Mononuclear cell (primary cell): Measurements from ENCODE around the gene AKNA. TPM values are rescaled to one million over a fixed set of nuclear protein-coding genes. Genes with fewer than 3 reads are reported as not detected.

Experiments
- H3K27me3 ChIP-seq: 2 replicates; pipeline ENCODE4 v1.6.0; 2011; ENCODE audit warnings: low read length, control low read depth; ENCODE audit not compliant: insufficient read depth
- H3K4me1 ChIP-seq: 2 replicates; pipeline ENCODE4 v1.5.1; 2011; ENCODE audit warnings: mild to moderate bottlenecking, low read length, control low read depth; ENCODE audit not compliant: insufficient read depth
- H3K4me3 ChIP-seq: 2 replicates; pipeline ENCODE4 v1.5.1; 2011; ENCODE audit warnings: mild to moderate bottlenecking, low read length, moderate library complexity
- H3K9me3 ChIP-seq: 2 replicates; pipeline ENCODE4 v1.5.1; 2011; ENCODE audit warnings: low read depth, mild to moderate bottlenecking, control low read depth, low read length
- total RNA-seq: library from RNA; depleted of rRNA; stranded (reverse); fragments of >200 nt; gene quantifications from one replicate; pipeline ENCODE4 v1.2.3, GENCODE V29; 2012

AKNA gene
- total RNA-seq, 1 donor, result 99.5 TPM

DNA sequence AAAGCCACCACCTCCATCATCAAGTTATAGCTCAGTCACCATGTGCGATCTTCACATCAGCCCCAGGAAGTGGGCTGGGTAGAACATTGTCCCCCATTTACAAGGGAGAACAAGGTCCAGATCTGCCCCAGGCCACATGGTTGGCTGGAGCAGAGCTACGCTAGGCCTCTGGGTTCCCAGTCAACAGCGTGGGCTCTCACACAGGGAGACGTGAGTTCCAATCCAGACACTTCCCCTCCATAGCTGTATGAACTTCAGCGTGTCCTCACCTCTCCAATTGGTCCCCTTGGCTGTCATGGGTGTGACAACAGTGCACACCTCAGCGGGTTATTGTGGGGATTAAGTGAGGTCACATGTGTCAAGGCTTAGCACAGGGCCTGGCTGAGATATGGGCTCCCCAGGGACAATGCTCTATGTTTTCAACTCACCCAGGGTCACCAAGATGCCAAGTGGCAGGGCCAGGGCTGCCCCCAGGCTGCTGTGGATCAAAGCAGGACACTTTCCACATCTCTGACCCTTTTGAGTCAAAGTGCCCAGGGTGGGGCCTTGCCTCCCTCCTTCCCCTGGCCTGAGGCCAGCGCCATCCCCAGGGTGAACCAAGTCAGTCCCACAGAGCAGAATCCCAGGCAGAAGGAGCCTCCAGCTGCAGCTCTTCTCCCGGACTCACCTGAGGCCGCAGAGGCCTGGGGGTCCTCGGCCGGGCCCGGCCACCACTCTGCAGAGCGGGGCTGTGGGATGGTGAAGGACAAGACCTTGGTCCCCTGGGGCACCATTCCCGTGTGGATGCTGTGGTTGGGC, 19.8 kb downstream of the AKNA start:
- no peak overlapping the region for H3K4me3 ChIP-seq
- H3K27me3 ChIP-seq, result no peaks in the 10 kb centered on the region
- no peaks in the 10 kb centered on the region for H3K9me3 ChIP-seq
- H3K4me1 ChIP-seq, result peaks cover 97% of the 10 kb centered on the region

DNA sequence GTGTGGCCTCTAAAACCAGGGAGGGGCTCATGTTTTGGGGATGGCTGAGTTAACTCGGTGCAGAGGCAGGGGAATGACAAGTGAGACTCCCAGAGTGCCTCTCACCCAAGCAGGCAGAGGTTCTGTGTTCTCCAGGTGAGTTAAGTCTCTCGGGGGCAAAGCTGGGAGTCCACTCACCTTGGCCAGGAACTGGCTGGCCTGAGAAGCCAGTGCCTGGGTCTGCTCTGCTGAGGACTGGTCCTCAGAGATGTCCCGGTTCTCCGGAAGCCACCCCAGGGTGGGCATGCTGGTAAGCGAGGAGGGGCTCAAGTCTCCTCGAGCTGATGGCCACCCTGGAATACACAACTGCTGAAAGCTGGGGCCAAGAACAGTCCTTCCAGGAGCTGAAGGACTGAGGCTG, 20.4 kb downstream of the AKNA start:
- H3K4me1 ChIP-seq, result peaks cover 96% of the 10 kb centered on the region
- no peaks in the 10 kb centered on the region for H3K9me3 ChIP-seq
- H3K4me3 ChIP-seq, result no peak overlapping the region
- H3K27me3 ChIP-seq, result no peaks in the 10 kb centered on the region

DNA sequence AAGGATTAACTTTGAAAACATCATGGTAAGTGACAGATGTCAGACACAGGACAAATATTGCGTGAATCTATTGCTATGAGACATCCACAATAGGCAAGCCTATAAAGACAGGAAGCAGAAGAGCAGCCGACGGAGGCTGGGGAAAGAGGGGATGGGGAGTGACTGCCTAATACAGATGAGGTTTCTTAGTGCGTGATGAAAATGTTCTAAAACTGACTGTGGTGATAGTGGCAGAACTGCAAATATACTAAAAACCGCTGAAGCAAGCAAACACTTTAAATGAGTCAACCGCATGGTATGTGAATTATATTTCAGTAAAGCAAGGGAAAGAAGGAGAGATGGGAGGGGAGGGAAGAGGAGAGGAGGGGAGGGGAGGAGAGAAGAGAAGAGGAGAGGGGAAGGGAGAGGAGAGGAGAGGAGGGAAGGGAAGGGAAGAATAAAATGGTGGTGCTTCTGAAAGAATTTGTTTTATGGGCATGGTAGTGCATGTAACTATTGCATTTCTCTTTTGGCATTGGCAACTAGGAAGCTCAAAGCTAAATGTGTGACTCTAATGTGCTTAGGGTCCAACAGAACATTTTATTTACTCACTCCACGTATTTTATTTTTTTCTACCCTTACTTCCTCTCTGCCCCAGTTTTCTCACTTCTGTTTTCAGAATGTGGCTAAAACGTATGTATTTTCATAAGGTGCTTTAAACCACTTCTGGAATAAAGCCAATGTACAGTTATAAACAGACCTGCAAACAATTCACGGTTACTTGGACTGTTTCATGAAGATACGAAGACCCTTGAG, 21.3 kb downstream of the AKNA start:
- H3K4me1 ChIP-seq, result peaks cover 92% of the 10 kb centered on the region
- no peaks in the 10 kb centered on the region for H3K9me3 ChIP-seq
- H3K27me3 ChIP-seq, result no peaks in the 10 kb centered on the region
- H3K4me3 ChIP-seq, result no peak overlapping the region

DNA sequence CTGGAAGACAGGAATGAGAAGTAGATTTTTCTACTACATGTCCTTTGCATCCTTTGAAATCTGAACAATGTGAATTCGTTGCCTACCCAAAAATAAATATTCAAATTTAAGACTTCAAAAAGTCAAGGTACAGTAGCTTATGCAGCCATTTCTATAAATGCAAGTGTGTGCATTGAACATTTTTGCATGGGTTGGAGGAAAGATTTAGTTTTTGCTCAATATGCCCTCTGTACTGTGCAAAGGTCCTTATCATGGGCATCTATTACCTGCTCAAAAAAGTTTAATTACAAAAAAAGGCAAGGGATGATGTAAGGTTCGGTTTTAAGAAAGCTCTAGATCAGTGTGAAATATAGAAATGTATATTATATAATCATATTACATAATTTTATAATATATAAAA, 22.6 kb downstream of the AKNA start:
- no peaks in the 10 kb centered on the region for H3K27me3 ChIP-seq
- H3K4me3 ChIP-seq, result no peak overlapping the region
- H3K9me3 ChIP-seq, result no peaks in the 10 kb centered on the region
- H3K4me1 ChIP-seq, result peaks cover 85% of the 10 kb centered on the region

DNA sequence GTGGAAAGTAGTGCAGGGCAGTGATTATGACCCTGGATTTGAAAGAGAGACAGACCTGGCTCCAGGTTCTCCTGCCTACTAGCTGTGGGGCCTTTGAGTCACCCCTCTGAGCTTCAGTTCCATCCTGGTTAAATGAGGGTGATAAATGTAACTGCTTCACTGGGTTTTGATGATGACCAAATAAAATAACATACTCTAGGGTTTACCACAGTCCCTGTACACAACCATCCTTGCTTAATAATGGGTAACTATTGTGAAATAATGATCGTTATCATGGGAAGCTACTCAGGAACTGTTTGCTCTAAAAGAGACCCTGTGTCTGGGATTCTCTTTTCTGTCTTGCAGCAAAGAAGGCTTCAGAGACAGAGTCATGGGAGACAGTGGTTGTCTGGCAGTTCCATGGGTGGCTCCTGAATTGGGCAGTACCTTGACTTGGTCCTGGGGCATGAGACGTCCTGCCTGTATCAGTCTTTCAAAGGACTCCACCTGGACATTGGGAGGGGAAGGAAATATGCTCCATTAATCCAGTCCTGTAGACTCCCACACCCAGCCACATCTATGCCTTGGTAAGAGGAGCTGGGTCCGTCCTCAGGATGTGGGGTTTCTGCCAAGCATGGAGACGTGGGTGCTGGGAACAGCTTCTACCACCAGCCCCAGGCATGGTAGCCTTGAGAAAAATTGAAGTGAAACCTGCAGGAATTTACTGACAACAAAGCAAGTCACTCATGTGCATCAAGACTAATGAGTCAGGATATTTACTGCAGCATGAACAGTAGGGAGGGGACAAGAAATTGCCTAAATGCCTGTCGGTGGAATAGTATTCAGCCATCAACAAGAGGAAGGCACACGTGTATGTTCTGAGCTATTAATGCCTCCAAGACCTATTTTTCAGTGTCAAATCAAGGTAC, 23.4 kb downstream of the AKNA start:
- Histone ChIP-seq H3K4me1 (peaks cover 77% of the 10 kb centered on the region), H3K9me3 (no peaks in the 10 kb centered on the region), H3K4me3 (no peak overlapping the region), H3K27me3 (no peaks in the 10 kb centered on the region)

DNA sequence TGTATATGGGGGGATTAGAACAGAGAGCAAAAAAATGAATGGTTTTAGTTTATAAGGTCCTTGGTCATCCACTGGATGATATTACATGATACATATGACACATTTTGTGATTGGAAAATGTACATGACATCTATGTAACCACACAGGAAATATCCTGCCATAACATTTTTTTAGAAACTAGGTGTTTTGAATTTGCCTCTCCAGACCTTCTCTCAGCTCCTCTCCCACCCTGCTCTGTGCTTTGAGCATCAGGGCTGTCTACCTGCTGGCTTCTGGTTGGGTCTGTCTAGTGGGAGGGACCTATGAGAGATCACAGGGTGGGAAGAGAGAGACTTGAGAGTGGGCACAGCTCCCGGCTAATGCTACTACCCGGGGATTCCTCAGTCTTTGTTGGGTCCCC, 24.4 kb downstream of the AKNA start:
- H3K9me3 ChIP-seq, result no peaks in the 10 kb centered on the region
- no peak overlapping the region for H3K4me3 ChIP-seq
- no peaks in the 10 kb centered on the region for H3K27me3 ChIP-seq
- H3K4me1 ChIP-seq, result peaks cover 67% of the 10 kb centered on the region

DNA sequence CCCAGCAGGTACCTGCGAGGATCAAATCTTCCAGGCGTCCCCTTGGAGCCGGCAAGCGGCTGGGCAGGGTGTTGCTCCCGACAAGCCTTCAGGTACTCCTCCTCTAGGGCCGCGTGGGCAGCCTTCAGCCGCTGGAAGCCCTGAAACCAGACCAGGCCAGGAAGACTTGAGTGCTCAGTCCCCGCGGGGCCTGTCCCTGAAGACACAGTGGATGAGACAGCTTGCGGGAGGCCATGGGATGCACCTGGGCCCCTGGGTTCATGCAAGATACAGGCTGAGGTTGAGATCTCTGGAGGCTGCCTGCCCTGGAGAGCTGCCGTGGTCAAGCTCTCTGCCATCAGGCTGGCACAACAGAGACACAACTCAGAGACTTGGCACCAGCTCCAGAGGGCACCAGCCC, 25.4 kb downstream of the AKNA start:
- Histone ChIP-seq H3K27me3 (no peaks in the 10 kb centered on the region), H3K4me3 (no peak overlapping the region), H3K9me3 (no peaks in the 10 kb centered on the region), H3K4me1 (peaks cover 57% of the 10 kb centered on the region)

DNA sequence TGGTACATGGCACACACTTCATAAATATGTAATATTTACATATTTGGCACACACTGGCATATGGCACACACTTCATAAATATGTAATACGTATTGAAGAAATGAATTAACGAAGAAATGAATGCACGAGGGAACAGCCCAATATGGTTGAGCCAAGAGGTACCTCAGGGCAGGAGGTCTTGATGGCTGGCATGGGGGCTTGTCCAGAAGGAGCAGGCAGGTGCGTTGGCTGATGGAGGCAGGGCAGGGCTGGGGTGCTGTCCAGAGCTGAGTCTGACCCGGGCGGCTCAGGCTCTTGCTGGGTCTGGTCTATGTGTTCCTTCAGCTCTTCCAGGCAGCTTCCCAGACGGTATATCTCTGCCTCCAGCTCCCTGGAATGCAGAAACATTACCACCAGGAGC, 26.2 kb downstream of the AKNA start:
- Histone ChIP-seq H3K4me1 (peaks cover 49% of the 10 kb centered on the region), H3K9me3 (no peaks in the 10 kb centered on the region), H3K27me3 (no peaks in the 10 kb centered on the region), H3K4me3 (no peak overlapping the region)

DNA sequence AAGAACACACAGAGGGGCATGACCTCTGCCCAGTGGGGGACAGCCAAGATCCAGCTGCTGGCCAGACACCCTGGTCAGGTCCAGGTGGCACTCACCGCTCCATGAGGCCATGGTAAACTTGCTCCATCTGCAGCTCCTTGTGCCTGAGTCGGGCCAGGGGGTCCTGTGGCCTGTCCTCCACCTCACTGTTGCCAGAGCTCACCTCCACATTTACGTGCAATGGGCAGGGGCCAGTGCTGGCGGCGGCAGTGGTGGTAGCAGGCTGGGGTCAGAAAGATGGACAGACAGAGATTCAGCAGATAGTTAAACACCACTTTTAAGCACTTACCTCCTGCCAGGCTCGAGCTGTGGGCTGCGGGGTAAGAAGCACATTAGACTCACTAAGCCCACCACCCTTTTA, 28.0 kb downstream of the AKNA start:
- H3K4me3 ChIP-seq, result no peak overlapping the region
- H3K4me1 ChIP-seq, result peaks cover 32% of the 10 kb centered on the region
- no peaks in the 10 kb centered on the region for H3K9me3 ChIP-seq
- no peaks in the 10 kb centered on the region for H3K27me3 ChIP-seq

DNA sequence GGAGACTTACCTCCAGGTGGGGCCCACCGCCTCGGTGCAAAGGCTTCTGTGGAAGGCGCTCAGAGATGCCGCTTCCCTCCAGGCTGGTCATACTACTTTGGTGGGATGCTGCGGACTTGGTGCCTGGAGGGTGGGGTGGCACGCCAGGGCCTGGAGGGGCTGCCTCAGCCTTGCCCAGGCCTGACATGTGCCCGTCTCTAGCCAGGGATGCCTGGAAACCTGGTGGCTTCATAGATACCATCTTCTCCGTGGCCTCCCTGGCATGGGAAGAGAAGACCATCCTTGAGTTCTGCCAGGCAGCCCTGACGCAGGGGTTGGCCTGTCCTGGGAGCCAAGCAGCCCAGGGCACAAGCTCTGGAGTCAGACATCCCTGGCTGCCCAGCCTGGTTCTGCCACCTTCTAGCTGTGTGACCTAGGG, 29.9 kb downstream of the AKNA start:
- Histone ChIP-seq H3K4me1 (peaks cover 14% of the 10 kb centered on the region), H3K27me3 (no peaks in the 10 kb centered on the region), H3K9me3 (no peaks in the 10 kb centered on the region), H3K4me3 (no peak overlapping the region)

DNA sequence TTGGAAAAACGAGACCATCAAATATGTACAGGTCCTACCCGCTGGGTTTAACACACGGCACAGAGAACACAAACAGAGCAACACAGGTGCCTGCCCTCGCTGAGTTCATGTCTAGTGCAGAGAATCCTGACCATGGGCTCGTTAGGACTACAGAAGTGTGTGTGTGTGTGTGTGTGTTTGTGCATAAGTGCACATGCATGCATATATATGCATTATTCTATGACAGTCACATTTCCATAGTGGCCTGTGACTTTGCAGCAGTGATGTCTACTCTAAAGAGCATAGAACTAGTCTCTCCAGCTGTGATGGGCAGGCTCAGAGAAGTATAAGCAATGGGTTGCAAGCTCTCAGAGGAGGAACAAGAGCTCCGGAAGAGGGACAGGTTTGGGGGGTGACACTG, 30.4 kb downstream of the AKNA start:
- H3K4me1 ChIP-seq, result peaks cover 10% of the 10 kb centered on the region
- no peaks in the 10 kb centered on the region for H3K9me3 ChIP-seq
- H3K4me3 ChIP-seq, result no peak overlapping the region
- no peaks in the 10 kb centered on the region for H3K27me3 ChIP-seq

DNA sequence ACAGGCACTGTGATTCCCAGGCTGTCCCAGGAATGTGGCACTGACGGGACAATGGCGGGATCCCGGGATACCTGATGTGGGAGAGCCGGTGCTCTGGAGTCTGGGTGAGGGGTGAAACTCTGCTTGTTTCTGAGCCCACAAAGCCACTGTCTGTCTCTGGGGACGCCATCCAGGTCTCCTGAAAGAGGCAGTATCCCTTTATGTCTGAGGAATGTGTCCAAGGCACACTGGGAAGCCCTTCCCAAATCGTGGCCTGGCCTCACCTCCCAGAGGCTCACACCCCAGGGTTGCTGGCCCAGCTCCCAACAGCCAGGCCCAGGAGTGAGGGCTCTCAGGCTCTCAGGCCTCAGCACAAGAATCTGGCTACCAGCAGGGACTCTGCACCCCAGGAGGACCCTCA, 31.0 kb downstream of the AKNA start:
- no peaks in the 10 kb centered on the region for H3K27me3 ChIP-seq
- H3K9me3 ChIP-seq, result no peaks in the 10 kb centered on the region
- no peak overlapping the region for H3K4me3 ChIP-seq
- peaks cover 6% of the 10 kb centered on the region for H3K4me1 ChIP-seq

DNA sequence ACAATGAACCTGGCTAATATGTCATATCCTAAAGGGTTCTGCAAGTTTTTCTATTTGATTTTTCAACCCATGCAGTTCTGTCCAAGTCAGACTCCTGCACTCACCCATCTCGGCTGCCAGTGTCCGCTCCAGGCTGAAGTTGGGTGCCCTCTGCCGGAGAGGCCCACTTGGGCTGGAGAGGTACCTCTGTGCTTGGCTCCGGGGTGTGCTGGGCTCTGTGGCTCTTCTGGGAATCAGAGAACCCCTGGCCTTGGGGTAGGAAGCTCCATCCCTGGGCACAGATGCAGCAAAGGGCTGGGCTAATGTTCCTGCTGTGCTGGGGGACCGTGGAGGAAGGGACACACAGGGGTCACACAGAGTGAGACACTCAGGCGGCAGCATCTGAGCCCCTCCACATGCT, 32.0 kb downstream of the AKNA start:
- H3K27me3 ChIP-seq, result no peaks in the 10 kb centered on the region
- no peak overlapping the region for H3K4me3 ChIP-seq
- no peaks in the 10 kb centered on the region for H3K9me3 ChIP-seq
- peaks cover 3% of the 10 kb centered on the region for H3K4me1 ChIP-seq

DNA sequence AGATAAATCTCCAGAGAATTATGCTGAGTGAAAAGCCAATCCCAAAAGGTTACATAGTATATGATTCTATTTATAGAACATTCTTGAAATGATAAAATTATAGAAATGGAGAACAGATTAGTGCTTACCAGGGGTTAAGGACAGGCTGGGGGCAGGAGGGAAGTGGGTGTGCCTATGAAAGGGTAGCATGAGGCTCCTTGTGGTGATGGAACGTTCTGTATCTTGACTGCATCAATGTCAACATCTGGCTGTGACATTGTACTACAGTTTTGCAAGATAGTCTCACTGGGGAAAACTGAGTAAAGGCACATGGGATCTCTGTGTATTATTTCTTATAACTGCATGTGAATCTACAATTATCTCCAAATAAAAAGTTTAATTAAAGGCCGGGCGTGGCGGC, 35.9 kb downstream of the AKNA start:
- Histone ChIP-seq H3K9me3 (no peaks in the 10 kb centered on the region), H3K4me1 (peaks cover 24% of the 10 kb centered on the region), H3K4me3 (no peak overlapping the region), H3K27me3 (no peaks in the 10 kb centered on the region)
